DOHH2 (cell line): ENCODE data around the gene AEBP2.

Experiments used
- H3F3A ChIP-seq: fragments of 200-600 bp; sonication (generic), shearing (Covaris generic); 2 replicates; pipeline ENCODE4 v1.6.0; 2016; ENCODE audit warnings: antibody characterized with exemption, mild to moderate bottlenecking; ENCODE audit not compliant: control insufficient read depth, insufficient read depth
- H3K27ac ChIP-seq: fragments of 200-600 bp; sonication (generic); 2 replicates; pipeline ENCODE4 v1.5.1; 2014; ENCODE audit warnings: low read depth, mild to moderate bottlenecking, low read length, moderate library complexity
- H3K27me3 ChIP-seq: fragments of 200-600 bp; sonication (generic); 2 replicates; pipeline ENCODE4 v1.6.1; 2014; ENCODE audit warnings: mild to moderate bottlenecking, low read length, mixed read lengths; ENCODE audit not compliant: control insufficient read depth
- H3K36me3 ChIP-seq: fragments of 200-600 bp; sonication (generic); 2 replicates; pipeline ENCODE4 v1.6.1; 2014; ENCODE audit warnings: mild to moderate bottlenecking, low read length, moderate library complexity, mixed read lengths; ENCODE audit not compliant: control insufficient read depth
- H3K4me1 ChIP-seq: fragments of 200-600 bp; sonication (generic); 2 replicates; pipeline ENCODE4 v1.6.1; 2014; ENCODE audit warnings: mild to moderate bottlenecking, low read length, mixed read lengths; ENCODE audit not compliant: control insufficient read depth
- H3K4me2 ChIP-seq: fragments of 200-600 bp; sonication (generic); 2 replicates; pipeline ENCODE4 v1.6.0; 2014; ENCODE audit warnings: mild to moderate bottlenecking, low read length, moderate library complexity
- H3K4me3 ChIP-seq: fragments of 200-600 bp; sonication (generic); 2 replicates; pipeline ENCODE4 v1.5.1; 2014; ENCODE audit warnings: mild to moderate bottlenecking, low read length, mixed read lengths
- H3K79me2 ChIP-seq: fragments of 200-600 bp; sonication (generic); 2 replicates; pipeline ENCODE4 v1.6.1; 2014; ENCODE audit warnings: mild to moderate bottlenecking, low read length, mixed read lengths; ENCODE audit not compliant: control insufficient read depth
- H3K9me2 ChIP-seq: fragments of 200-600 bp; sonication (generic); replicated peaks from 2 replicates; pipeline ENCODE4 v1.6.1; 2014; ENCODE audit warnings: mild to moderate bottlenecking, low read length, mixed read lengths; ENCODE audit not compliant: control insufficient read depth
- H3K9me3 ChIP-seq: fragments of 200-600 bp; sonication (generic); 2 replicates; pipeline ENCODE4 v1.6.1; 2014; ENCODE audit warnings: antibody characterized with exemption, low read length, mixed read lengths; ENCODE audit not compliant: control insufficient read depth, insufficient read depth
- H4K20me1 ChIP-seq: fragments of 200-600 bp; sonication (generic); 2 replicates; pipeline ENCODE4 v1.6.0; 2014; ENCODE audit warnings: low read depth, mild to moderate bottlenecking, antibody characterized with exemption, low read length, moderate library complexity; ENCODE audit not compliant: control insufficient read depth, insufficient read depth
- EZH2phosphoT487 ChIP-seq: fragments of 200-600 bp; sonication (generic); IDR thresholded peaks from 2 replicates; pipeline ENCODE4 v1.6.1; 2017; ENCODE audit warnings: borderline replicate concordance, mild to moderate bottlenecking, antibody characterized with exemption, low read length, moderate library complexity, mixed read lengths
- TF ChIP-seq, protein P1 (sequence below): fragments of 200-600 bp; sonication (generic); IDR thresholded peaks from one replicate; pipeline ENCODE4 v1.5.1; 2014; ENCODE audit warnings: antibody characterized with exemption, mild to moderate bottlenecking, low read depth, low read length; ENCODE audit not compliant: poor library complexity, severe bottlenecking

Gene AEBP2

DNA sequence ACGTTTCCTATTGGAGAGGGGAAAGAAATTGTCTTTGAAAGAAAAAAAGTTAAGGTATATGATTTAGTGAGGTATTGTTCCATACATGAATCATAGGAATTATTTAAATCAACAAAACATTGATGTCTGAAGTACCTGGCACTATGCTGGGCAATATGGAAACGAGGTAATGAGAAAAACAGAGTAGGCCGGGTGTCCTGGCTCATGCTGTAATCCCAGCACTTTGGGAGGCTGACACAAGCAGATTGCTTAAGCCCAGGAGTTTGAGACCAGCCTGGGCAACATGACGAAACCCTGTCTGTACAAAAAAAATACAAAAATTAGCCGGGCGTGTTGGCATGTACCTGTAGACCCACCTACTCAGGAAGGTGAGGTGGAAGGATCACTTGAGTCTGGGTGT is 45.9 kb downstream of the AEBP2 start:
- Histone ChIP-seq H3K4me3 (no peak overlapping the region), H3K9me3 (no peaks in the 10 kb centered on the region), H3K36me3 (peaks cover 46% of the 10 kb centered on the region), H3F3A (no peaks in the 10 kb centered on the region), H3K9me2 (no peaks in the 10 kb centered on the region), H3K79me2 (peaks cover 100% of the 10 kb centered on the region), H4K20me1 (0 out of 2 replicates have a peak, but pooled peaks cover 5% of the 10 kb centered on the region), H3K27ac (no peak overlapping the region), H3K4me1 (no peaks in the 10 kb centered on the region), H3K27me3 (no peaks in the 10 kb centered on the region), H3K4me2 (no peak overlapping the region)
- TF ChIP-seq, protein P1, sequence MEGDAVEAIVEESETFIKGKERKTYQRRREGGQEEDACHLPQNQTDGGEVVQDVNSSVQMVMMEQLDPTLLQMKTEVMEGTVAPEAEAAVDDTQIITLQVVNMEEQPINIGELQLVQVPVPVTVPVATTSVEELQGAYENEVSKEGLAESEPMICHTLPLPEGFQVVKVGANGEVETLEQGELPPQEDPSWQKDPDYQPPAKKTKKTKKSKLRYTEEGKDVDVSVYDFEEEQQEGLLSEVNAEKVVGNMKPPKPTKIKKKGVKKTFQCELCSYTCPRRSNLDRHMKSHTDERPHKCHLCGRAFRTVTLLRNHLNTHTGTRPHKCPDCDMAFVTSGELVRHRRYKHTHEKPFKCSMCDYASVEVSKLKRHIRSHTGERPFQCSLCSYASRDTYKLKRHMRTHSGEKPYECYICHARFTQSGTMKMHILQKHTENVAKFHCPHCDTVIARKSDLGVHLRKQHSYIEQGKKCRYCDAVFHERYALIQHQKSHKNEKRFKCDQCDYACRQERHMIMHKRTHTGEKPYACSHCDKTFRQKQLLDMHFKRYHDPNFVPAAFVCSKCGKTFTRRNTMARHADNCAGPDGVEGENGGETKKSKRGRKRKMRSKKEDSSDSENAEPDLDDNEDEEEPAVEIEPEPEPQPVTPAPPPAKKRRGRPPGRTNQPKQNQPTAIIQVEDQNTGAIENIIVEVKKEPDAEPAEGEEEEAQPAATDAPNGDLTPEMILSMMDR = no peak
- TF ChIP-seq EZH2phosphoT487 = no peak

DNA sequence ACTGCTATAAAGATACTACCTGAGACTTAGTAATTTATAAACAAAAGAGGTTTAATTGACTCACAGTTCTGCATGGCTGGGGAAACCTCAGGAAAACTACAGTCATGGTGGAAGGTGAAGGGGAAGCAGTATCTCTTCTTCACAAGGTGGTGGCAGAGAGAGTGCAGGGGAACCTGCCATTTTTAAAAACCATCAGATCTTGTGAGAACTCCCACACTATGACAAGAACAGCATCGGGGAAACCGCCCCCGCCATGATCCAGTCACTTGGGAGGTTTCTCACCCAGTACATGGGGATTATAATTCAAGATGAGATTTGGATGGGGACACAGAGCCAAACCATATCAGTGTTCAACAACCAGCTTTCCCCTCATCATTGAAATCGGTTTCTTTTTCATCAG is 49.9 kb downstream of the AEBP2 start:
- Histone ChIP-seq H3K4me3 (no peak overlapping the region), H3F3A (no peaks in the 10 kb centered on the region), H3K9me2 (no peaks in the 10 kb centered on the region), H4K20me1 (0 out of 2 replicates have a peak, but pooled peaks cover 3% of the 10 kb centered on the region), H3K79me2 (peaks cover 95% of the 10 kb centered on the region), H3K4me1 (no peaks in the 10 kb centered on the region), H3K9me3 (no peaks in the 10 kb centered on the region), H3K4me2 (no peak overlapping the region), H3K27me3 (no peaks in the 10 kb centered on the region), H3K27ac (no peak overlapping the region), H3K36me3 (peaks cover 32% of the 10 kb centered on the region)
- TF ChIP-seq EZH2phosphoT487 = no peak
- TF ChIP-seq, protein P1 = no peak

DNA sequence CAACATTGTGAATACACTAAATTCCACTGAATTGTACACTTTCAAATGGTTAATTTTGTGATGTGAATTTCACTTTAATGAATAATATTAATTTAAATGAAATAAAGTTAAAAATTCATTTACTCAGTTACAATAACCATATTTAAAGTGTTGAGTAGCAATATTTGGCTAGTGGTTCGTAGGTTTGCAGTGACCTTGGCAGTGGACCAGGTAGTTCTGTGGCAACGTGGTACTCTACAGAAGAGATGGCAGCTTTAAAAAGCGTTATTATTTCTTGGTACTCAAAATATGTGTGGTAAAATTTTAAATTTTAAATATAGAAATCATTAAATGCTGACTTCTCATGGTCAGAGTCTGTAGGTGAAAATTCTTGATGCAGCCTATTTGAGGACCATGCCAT is 51.6 kb downstream of the AEBP2 start:
- H3K4me1 ChIP-seq = no peaks in the 10 kb centered on the region
- H3K4me3 ChIP-seq = no peak overlapping the region
- no peaks in the 10 kb centered on the region for H3K9me3 ChIP-seq
- H3K27ac ChIP-seq = no peak overlapping the region
- no peaks in the 10 kb centered on the region for H3K9me2 ChIP-seq
- TF ChIP-seq EZH2phosphoT487 = no peak
- TF ChIP-seq, protein P1 = no peak
- H3K4me2 ChIP-seq = no peak overlapping the region
- H3K36me3 ChIP-seq = peaks cover 39% of the 10 kb centered on the region
- peaks cover 85% of the 10 kb centered on the region for H3K79me2 ChIP-seq
- H3F3A ChIP-seq = no peaks in the 10 kb centered on the region
- no peaks in the 10 kb centered on the region for H3K27me3 ChIP-seq
- 0 out of 2 replicates have a peak, but pooled peaks cover 3% of the 10 kb centered on the region for H4K20me1 ChIP-seq

DNA sequence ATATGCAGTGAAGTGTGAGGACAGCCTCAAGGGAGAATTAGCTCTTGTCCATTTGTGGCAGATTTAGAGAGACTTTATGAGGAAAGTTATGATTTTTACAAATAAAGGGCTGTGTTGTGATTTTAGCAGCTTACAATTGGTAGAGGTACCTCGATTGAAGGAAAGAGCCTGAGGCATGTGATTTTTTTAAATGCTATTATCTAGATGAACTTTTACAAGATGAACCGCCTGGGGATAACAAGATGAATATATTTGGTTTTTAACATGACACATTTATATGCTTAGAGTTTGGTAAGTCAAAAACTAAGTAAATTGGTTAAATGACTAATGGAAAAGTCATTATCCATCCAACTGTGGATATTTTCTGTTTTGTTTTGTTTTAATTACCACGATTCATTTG is 52.6 kb downstream of the AEBP2 start:
- peaks cover 42% of the 10 kb centered on the region for H3K36me3 ChIP-seq
- H3K9me2 ChIP-seq = no peaks in the 10 kb centered on the region
- H3K27me3 ChIP-seq = no peaks in the 10 kb centered on the region
- H3K4me2 ChIP-seq = no peak overlapping the region
- H3K4me3 ChIP-seq = no peak overlapping the region
- H4K20me1 ChIP-seq = 0 out of 2 replicates have a peak, but pooled peaks cover 3% of the 10 kb centered on the region
- H3F3A ChIP-seq = no peaks in the 10 kb centered on the region
- no peaks in the 10 kb centered on the region for H3K4me1 ChIP-seq
- no peak overlapping the region for H3K27ac ChIP-seq
- peaks cover 83% of the 10 kb centered on the region for H3K79me2 ChIP-seq
- no peak for TF ChIP-seq EZH2phosphoT487
- TF ChIP-seq, protein P1 = no peak
- no peaks in the 10 kb centered on the region for H3K9me3 ChIP-seq
